Nephron progenitor cell (in vitro differentiated cells): ENCODE measurements around the gene BBX.

Source experiments
- DNase-seq: peaks from one replicate; pipeline ENCODE4 v3.0.0; 2021
- H3K27ac Mint-ChIP-seq: 2 replicates; pipeline ENCODE4 v1.8.0; 2021; ENCODE audit warnings: mild to moderate bottlenecking, moderate library complexity, mixed read lengths
- H3K27me3 Mint-ChIP-seq: 2 replicates; pipeline ENCODE4 v1.8.0; 2021; ENCODE audit warnings: mild to moderate bottlenecking, low read depth, mixed read lengths; ENCODE audit not compliant: poor library complexity
- H3K36me3 Mint-ChIP-seq: 2 replicates; pipeline ENCODE4 v1.8.0; 2021; ENCODE audit warnings: low read depth, mixed read lengths
- H3K4me1 Mint-ChIP-seq: 2 replicates; pipeline ENCODE4 v1.8.0; 2021; ENCODE audit warnings: mixed read lengths
- H3K4me3 Mint-ChIP-seq: 2 replicates; pipeline ENCODE4 v1.8.0; 2021; ENCODE audit warnings: mild to moderate bottlenecking, moderate library complexity, mixed read lengths
- H3K9me3 Mint-ChIP-seq: 2 replicates; pipeline ENCODE4 v1.8.0; 2021; ENCODE audit warnings: mild to moderate bottlenecking, moderate library complexity, mixed read lengths
- CTCF ChIP-seq: fragments of 200-600 bp; sonication (generic); IDR thresholded peaks from 2 replicates; pipeline ENCODE4 v1.5.0; 2021; ENCODE audit warnings: antibody characterized with exemption

BBX gene

GRCh38 chr3:107817076-107817475 lies 294.3 kb downstream of the BBX start:
- no peak for DNase-seq
- H3K27me3 Mint-ChIP-seq = no peaks in the 10 kb centered on the region
- no peak for TF ChIP-seq CTCF
- H3K4me3 Mint-ChIP-seq = no peak overlapping the region
- no peak overlapping the region for H3K27ac Mint-ChIP-seq
- no peaks in the 10 kb centered on the region for H3K9me3 Mint-ChIP-seq
- H3K36me3 Mint-ChIP-seq = no peaks in the 10 kb centered on the region
- peaks cover 56% of the 10 kb centered on the region for H3K4me1 Mint-ChIP-seq

DNA sequence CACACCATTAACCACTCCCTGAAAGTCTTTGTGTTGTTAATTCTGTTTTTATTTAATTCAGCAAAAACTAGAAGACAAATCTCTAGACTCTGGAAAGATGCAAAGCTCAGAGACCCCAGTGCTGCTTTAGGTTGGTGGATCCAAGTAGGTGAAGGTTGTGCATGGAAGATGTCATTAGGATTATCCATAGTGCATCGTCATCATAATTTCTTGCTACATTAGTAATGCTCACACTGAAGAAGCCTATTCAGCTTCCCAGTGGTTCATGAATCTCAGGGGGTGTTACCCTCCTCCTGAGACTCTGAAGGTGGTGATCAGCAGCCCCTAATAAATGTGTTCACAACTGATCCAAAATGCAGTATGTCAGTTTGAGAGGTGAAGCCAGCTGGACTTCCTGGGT lies 295.3 kb downstream of the BBX start:
- TF ChIP-seq CTCF = no peak
- no peak overlapping the region for H3K4me3 Mint-ChIP-seq
- no peaks in the 10 kb centered on the region for H3K9me3 Mint-ChIP-seq
- no peaks in the 10 kb centered on the region for H3K36me3 Mint-ChIP-seq
- no peaks in the 10 kb centered on the region for H3K27me3 Mint-ChIP-seq
- no peak overlapping the region for H3K27ac Mint-ChIP-seq
- no peak for DNase-seq
- H3K4me1 Mint-ChIP-seq = peaks cover 53% of the 10 kb centered on the region

DNA sequence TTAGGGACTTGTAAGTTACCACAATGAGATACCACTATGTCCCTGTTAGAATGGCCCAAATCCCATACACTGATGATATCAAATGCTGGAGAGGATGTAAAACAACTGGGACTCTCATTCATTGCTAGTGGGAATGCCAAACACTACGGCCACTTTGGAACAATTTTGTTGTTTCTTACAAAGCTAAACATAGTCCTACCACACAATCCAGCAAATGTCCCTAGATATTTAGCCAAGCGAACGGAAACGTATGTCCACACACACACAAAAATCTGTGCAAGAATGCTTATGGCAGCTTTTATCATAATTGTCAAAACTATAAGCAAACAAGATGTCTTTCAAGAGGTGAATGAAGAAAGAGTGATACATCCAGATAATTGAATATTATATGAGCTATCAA lies 296.9 kb downstream of the BBX start:
- DNase-seq = no peak
- TF ChIP-seq CTCF = no peak
- H3K27ac Mint-ChIP-seq = no peak overlapping the region
- no peaks in the 10 kb centered on the region for H3K9me3 Mint-ChIP-seq
- H3K4me1 Mint-ChIP-seq = peaks cover 50% of the 10 kb centered on the region
- H3K36me3 Mint-ChIP-seq = no peaks in the 10 kb centered on the region
- no peak overlapping the region for H3K4me3 Mint-ChIP-seq
- no peaks in the 10 kb centered on the region for H3K27me3 Mint-ChIP-seq

GRCh38 chr3:107822308-107822707 lies 299.5 kb downstream of the BBX start:
- DNase-seq = no peak
- Mint-ChIP-seq H3K4me1 (peaks cover 34% of the 10 kb centered on the region), H3K4me3 (no peak overlapping the region), H3K9me3 (no peaks in the 10 kb centered on the region), H3K36me3 (no peaks in the 10 kb centered on the region), H3K27ac (peak overlapping the region; percentile 6), H3K27me3 (no peaks in the 10 kb centered on the region)
- TF ChIP-seq CTCF = no peak

DNA sequence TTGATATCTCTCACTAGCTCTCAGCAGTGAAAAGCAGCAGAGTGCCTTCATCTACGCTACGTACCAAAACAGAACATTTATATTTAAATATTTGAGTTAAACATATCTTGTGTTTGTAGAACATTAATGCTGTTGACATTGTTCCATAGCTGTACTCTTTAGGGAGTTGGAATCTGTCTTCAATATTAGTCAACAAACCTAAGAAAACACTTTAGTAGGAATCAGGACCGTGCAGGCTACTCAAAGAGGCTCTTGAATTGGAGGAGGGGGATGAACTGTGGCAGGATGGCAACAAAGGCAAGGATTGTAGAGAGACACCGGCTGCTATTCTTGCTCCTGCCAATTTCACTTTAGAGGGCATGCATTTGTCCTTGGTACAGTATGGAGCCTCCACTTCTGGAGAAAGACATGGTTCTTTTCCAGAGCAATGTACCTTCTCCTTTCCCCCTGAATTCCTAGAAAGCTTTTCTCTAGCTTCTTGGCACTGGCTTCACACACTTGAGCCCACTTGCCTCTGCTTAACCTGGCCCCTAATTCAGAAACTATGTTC lies 302.1 kb downstream of the BBX start:
- Mint-ChIP-seq H3K36me3 (no peaks in the 10 kb centered on the region), H3K27ac (no peak overlapping the region)
- no peak for TF ChIP-seq CTCF

DNA sequence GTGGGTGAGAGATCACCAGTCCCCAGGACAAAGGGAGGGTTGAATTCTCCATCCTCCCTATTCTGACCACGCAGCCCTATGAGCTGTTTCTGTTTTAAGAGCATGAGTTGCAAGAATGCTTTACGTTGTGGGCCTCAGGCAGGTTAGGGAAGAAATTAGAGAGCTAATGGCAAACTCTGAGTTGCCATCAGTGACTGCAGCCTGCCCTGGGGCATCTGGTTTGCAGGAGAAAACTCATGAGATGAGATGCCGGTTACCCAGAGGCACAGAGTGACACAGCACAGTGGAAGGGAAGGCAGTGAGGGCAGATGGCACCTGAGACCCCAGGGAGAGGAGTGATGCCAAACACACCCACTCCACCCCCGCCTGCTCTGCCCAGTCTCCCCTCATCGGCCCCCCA lies 302.8 kb downstream of the BBX start:
- Mint-ChIP-seq H3K27ac (peak overlapping the region; percentile 66), H3K4me3 (no peak overlapping the region), H3K27me3 (no peaks in the 10 kb centered on the region), H3K9me3 (no peaks in the 10 kb centered on the region), H3K4me1 (peaks cover 32% of the 10 kb centered on the region), H3K36me3 (no peaks in the 10 kb centered on the region)
- no peak for TF ChIP-seq CTCF
- DNase-seq = no peak

More for the DNA sequence above, 302.1 kb downstream of the BBX start:
- no peaks in the 10 kb centered on the region for H3K9me3 Mint-ChIP-seq
- no peak for DNase-seq
- H3K4me3 Mint-ChIP-seq = no peak overlapping the region
- peaks cover 32% of the 10 kb centered on the region for H3K4me1 Mint-ChIP-seq
- H3K27me3 Mint-ChIP-seq = no peaks in the 10 kb centered on the region
